Rectal smooth muscle tissue (tissue), 1 donor: ENCODE results near the gene ITGAD.

Source experiments
- H3K27ac ChIP-seq: one replicate; pipeline ENCODE4 v1.7.0; 2013; ENCODE audit warnings: low read depth, low read length, inconsistent platforms
- H3K27me3 ChIP-seq: one replicate; pipeline ENCODE4 v1.7.0; 2013; ENCODE audit warnings: low read length; ENCODE audit not compliant: control insufficient read depth, insufficient read depth
- H3K36me3 ChIP-seq: one replicate; pipeline ENCODE4 v1.7.0; 2013; ENCODE audit warnings: low read length; ENCODE audit not compliant: control insufficient read depth, insufficient read depth
- H3K4me1 ChIP-seq: one replicate; pipeline ENCODE4 v1.7.0; 2013; ENCODE audit warnings: low read length; ENCODE audit not compliant: control insufficient read depth, insufficient read depth
- H3K4me3 ChIP-seq: one replicate; pipeline ENCODE4 v1.7.0; 2013; ENCODE audit warnings: low read length
- H3K9ac ChIP-seq: one replicate; pipeline ENCODE4 v1.7.0; 2013; ENCODE audit warnings: low read length

ITGAD gene

DNA sequence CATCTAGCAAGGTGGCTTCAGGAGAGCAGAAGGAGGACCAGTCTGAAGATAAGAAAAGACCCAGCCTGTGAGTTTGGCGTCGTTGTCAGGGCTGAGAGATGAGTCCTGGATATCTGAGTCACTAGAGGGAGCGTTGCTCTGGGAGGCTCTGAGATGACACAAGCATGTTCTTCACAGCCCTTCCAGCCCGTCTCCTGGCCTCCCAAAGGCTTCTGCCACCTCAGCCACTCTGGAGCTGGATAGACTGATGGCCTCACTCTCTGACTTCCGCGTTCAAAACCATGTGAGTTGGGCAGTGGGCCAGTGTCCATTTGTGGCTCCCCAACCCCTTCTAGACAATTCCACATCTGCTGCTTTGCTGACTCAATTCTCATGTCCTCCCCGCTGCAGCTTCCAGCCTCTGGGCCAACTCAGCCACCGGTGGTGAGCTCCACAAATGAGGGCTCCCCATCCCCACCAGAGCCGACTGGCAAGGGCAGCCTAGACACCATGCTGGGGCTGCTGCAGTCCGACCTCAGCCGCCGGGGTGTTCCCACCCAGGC lies 81.1 kb downstream of the ITGAD start:
- peak overlapping the region; percentile 48 for H3K4me3 ChIP-seq
- H3K27me3 ChIP-seq, result no peaks in the 10 kb centered on the region
- H3K36me3 ChIP-seq, result peaks cover 13% of the 10 kb centered on the region
- H3K9ac ChIP-seq, result no peak overlapping the region
- no peak overlapping the region for H3K27ac ChIP-seq
- H3K4me1 ChIP-seq, result peaks cover 28% of the 10 kb centered on the region

DNA sequence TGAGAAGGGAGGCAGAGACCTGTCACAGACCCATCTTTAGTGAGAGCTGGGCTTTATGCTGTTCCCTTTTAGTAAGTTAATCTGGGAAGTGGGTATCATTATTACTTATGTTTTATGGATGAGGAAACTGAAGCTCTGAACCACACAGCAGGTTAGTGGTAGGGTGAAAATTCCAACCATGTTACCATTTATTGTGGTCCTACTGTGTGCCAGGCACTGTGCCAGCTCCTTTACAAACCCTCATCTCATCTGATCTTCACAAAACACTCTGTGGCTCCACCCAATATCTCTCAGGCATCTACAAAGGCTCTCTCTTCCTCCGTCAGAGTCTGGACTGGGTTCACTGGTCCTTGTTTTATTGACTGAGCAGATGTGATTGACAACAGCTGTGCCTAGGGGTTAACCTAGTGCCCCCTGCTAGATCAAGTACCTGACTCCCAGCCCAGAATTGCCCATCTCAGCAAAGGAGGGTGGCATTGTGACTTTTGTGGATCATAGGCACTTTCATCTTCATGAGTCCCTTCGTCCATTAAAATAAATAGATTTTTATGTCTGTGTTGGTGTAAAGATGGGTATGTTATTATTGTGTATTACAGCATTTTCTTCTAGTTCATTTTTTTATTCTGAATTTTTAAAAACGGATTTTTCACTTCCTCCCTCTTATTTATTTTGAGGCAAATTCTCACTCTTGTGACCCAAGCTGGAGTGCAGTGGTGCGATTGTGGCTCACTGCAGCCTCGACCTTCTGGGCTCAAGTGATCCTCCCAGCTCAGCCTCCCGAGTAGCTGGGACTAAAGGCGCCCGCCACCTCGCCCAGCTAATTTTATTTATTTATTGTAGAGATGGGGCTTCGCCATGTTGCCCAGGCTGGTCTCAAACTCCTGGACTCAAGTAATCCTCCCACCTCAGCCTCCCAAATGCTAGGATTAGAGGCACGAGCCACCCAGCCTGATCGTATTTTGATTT lies 81.9 kb downstream of the ITGAD start:
- Histone ChIP-seq H3K27ac (peak overlapping the region; percentile 63), H3K36me3 (peaks cover 13% of the 10 kb centered on the region), H3K4me1 (peaks cover 28% of the 10 kb centered on the region), H3K4me3 (no peak overlapping the region), H3K9ac (no peak overlapping the region), H3K27me3 (no peaks in the 10 kb centered on the region)

DNA sequence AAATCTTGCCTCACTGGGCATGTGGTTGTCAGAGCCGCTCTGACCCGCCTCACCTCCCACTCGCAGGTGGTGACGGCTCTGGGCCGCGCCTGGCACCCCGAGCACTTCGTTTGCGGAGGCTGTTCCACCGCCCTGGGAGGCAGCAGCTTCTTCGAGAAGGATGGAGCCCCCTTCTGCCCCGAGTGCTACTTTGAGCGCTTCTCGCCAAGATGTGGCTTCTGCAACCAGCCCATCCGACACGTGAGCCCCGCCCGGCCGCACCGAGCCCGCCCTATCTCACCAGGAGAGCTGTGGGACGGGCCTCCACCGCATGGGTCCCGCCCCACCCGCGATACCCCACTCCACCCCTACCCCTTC lies 82.8 kb downstream of the ITGAD start:
- H3K36me3 ChIP-seq, result peaks cover 13% of the 10 kb centered on the region

More for the DNA sequence above, 82.8 kb downstream of the ITGAD start:
- H3K27me3 ChIP-seq, result no peaks in the 10 kb centered on the region
- peaks cover 24% of the 10 kb centered on the region for H3K4me1 ChIP-seq
- peak overlapping the region; percentile 63 for H3K27ac ChIP-seq
- no peak overlapping the region for H3K4me3 ChIP-seq
- no peak overlapping the region for H3K9ac ChIP-seq
